T-helper 22 cell (primary cell): ENCODE measurements around the gene RUBCN.
"Not testable (repeated sequence)": the region's sequence is repeated elsewhere in the genome, so short reads cannot be mapped to it uniquely, and the experiment has no call there.

Source experiments
- DNase-seq: peaks from one replicate; pipeline ENCODE4 v3.0.0-alpha.2; 2020; ENCODE audit warnings: low read depth

RUBCN gene

GRCh38 chr3:197734667-197735318 lies 1.9 kb downstream of the RUBCN start:
- no peak for DNase-seq

- DNase-seq = no peak
Measured at GRCh38 chr3:197733042-197733441, 3.7 kb downstream of the RUBCN start.

DNA sequence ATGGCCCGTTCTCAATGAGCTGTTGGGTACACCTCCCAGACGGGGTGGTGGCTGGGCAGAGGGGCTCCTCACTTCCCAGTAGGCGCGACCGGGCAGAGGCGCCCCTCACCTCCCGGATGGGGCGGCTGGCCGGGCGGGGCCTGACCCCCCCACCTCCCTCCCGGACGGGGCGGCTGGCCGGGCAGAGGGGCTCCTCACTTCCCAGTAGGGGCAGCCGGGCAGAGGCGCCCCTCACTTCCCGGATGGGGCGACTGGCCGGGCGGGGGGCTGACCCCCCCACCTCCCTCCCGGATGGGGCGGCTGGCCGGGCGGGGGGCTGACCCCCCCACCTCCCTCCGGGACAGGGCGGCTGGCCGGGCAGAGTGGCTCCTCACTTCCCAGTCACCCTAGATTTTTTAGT lies 5.2 kb downstream of the RUBCN start:
- DNase-seq = not testable (repeated sequence)

GRCh38 chr3:197730770-197731169 lies 5.9 kb downstream of the RUBCN start:
- not testable (repeated sequence) for DNase-seq

- DNase-seq = no peak
Measured at GRCh38 chr3:197730200-197730599, 6.5 kb downstream of the RUBCN start.

DNA sequence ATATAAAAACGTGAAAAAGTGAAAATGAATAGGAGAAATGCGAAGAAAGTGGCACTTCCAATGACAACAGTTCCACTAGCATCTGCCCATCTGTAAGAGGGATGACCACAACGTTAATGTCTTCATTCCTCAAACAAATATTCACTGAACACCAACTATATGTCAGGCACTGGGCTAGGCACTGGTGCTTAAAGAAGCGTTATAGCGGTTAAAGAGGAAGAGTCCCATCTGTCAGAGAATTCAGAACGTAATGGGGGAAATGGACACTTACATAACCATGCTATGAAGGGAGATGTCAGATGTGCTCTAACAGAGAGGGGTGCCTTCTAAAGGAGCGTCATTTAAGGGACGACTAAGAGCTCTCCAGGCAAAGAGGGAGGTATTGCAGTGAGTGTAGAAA lies 8.2 kb downstream of the RUBCN start:
- no peak for DNase-seq

GRCh38 chr3:197727878-197728277 lies 8.8 kb downstream of the RUBCN start:
- not testable (repeated sequence) for DNase-seq

DNA sequence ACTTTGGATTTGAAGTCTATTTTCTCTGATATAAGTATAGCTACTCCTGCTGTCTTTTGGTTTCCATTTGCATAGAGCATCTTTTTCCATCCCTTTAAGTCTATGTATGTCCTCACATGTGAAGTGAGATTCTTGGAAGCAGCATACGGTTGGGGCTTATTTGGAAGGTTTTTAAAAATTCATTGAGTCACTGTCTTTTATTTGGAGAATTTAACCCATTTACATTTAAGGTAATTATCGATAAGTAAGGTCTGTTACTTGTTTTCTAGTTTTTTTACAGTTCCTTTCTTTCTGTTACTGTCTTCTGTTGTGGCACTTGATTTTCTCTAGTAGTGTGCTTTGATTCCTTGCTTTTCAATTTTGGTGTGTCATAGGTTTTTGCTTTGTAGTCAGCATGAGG lies 14.0 kb downstream of the RUBCN start:
- no peak for DNase-seq

DNA sequence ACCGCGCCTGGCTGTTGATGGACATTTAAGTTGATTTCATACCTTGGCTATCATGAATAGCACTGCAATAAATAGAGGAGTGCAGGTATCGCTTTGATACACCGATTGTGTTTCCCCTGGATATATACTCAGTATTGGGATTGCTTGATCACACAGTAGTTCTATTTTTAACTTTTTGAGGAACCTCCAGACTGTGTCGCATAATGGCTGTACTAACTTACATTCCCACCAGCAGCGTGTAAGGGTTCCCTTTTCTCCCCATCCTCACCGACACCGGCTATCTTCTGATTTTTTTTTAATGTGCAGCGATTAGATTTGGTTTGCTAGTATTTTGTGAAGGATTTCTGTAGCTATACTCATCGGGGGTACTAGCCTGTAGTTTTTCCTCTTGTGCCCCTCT lies 16.0 kb downstream of the RUBCN start:
- no peak for DNase-seq

- no peak for DNase-seq
Measured at GRCh38 chr3:197718891-197719290, 17.8 kb downstream of the RUBCN start.

GRCh38 chr3:197714251-197714650 lies 22.5 kb downstream of the RUBCN start:
- DNase-seq = no peak

- DNase-seq = no peak
Measured at GRCh38 chr3:197713477-197713822, 23.3 kb downstream of the RUBCN start.

DNA sequence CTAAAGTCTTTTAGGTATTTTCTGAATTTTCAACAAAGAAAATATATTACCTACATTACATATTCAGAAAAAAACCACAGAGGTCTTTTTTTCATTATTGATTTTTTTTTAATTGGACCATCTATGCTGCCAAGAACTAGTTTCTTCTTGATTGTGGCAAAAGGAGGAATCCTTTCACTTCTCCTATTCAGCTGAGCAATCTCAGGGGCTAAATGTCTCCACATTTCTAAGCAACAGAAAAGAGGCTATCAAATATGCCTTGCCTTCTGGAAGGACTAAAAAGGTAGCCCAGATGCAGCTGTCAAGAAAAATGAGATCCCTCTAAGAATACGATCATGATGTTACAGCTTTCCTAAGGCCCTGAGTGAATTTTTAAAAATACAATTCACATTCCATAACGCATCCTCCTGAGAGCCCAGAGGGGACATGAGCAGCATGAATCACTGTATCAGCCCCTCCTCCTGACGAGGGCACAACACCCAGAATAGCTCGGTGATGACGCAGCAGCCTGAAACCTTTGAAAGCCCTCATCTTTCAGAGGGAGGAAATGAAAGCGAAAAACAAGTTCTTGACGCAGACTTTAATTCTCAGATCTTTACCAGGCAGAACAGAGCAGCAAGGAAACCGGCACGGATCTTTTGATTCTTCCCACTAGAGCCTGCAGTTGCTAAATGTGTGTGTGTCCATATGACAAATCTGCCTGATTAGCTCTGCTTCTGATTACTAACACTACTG lies 24.6 kb downstream of the RUBCN start:
- peak; percentile 85 for DNase-seq

GRCh38 chr3:197710965-197711364 lies 25.7 kb downstream of the RUBCN start:
- not testable (repeated sequence) for DNase-seq

DNA sequence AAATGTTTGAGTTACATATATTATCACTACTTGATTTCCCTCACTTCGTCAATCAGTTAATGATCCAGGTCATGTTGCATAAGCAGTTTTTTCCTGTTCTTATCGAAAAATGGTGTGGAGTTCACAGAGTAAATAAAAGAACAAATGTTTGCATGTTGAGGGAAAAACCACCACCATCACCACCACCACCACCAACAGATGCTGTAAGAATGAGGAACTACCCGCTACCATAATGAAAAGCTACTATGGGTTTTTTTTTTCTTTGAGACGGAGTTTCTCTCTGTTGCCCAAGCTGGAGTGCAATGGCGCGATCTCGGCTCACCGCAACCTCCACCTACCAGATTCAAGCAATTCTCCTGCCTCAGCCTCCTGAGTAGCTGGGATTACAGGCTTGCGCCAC lies 27.6 kb downstream of the RUBCN start:
- no peak for DNase-seq

- DNase-seq = no peak
Measured at GRCh38 chr3:197706658-197707057, 30.0 kb downstream of the RUBCN start.

GRCh38 chr3:197701841-197702240 lies 34.9 kb downstream of the RUBCN start:
- DNase-seq = no peak

DNA sequence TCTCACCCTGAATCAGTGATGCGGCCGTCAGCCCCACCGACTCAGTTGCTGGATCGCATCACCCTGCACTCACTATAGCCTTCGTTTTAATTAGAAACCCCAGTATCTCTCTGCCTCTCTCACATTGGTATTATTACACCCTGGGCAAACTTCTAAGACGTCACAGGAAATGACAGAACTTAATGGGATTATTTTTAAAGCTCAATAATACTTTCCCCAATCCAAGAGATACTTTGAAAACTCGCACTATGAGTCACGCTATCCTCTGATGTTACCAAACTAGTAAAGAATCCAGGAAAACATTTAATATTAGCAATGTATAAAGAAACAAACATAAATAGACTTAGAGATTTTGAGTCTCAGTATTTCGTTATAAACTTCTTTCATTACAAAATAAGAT lies 36.6 kb downstream of the RUBCN start:
- no peak for DNase-seq

GRCh38 chr3:197697355-197697754 lies 39.3 kb downstream of the RUBCN start:
- no peak for DNase-seq

DNA sequence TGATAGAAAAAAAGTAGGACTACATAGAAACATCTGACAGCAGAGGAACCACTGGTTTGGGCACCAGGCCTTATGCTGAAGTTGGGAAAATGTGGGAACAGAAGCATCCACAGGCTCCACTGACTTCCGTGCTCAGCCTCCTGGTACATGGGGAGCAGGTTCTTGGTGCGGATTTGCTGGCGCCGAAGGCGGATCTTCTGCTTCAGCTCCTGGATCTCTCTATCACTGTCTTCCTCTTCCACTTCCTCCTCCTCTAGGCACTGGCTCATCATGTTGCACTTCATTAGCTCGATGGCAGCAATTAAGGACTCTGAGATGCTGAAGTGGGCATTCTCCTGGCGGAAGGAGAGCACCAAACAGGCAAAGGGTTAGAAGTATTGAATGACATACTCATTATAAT lies 42.5 kb downstream of the RUBCN start:
- DNase-seq = no peak

- DNase-seq = no peak
Measured at GRCh38 chr3:197692641-197693040, 44.1 kb downstream of the RUBCN start.

- no peak for DNase-seq
Measured at GRCh38 chr3:197690754-197691153, 46.0 kb downstream of the RUBCN start.

DNA sequence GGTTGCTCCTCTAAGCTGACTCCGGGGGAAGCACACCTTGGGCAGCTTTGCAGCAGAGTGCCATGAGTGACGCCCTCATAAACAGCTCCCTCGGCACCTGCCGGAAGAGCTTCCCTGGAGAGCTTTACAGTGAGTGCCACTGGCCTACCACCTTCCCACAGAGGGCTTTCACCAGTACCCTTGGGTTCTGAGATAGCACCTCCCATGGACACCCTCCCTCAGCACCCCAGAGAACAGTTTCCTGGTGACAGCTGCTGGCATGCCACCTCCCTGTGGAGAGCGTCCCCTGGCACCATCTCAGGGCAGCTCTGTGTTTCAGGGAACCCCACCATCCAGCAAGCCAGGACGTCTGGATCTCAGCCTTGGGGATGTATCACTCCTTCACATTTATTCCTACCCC lies 49.1 kb downstream of the RUBCN start:
- no peak for DNase-seq

- no peak for DNase-seq
Measured at GRCh38 chr3:197686899-197687298, 49.8 kb downstream of the RUBCN start.
